ENCODE data around the gene SLC5A11. TPM values are rescaled to one million over a fixed set of nuclear protein-coding genes. Genes with fewer than 3 reads are reported as not detected.
"Not testable (repeated sequence)": the region's sequence is repeated elsewhere in the genome, so short reads cannot be mapped to it uniquely, and the experiment has no call there.

SLC5A11 gene
- total and polyA plus RNA-seq, 2 of the 13 experiments (the other 11 are each of a cell fraction or from before 2014, with no cell fraction given) = 1.2 to 3.3 TPM

- no peak for TF ChIP-seq ZNF503 (CRISPR knock-in tag; IDR thresholded peaks at IDR 0.05)
- no peak for TF ChIP-seq TFDP1 (CRISPR knock-in tag; IDR thresholded peaks at IDR 0.05; ENCODE audit: borderline replicate concordance)
- TF ChIP-seq NFRKB (IDR thresholded peaks at IDR 0.05) = no peak
- TF ChIP-seq STAT5B (CRISPR knock-in tag; IDR thresholded peaks at IDR 0.05) = no peak
- no peak for TF ChIP-seq ZNF253 (CRISPR knock-in tag; IDR thresholded peaks at IDR 0.05; ENCODE audit: borderline replicate concordance)
- TF ChIP-seq CTCF (CRISPR knock-in tag; IDR thresholded peaks at IDR 0.05) = no peak
- no peak for TF ChIP-seq ZNF281 (CRISPR knock-in tag; IDR thresholded peaks at IDR 0.05; ENCODE audit: borderline replicate concordance)
Measured at GRCh38 chr16:24855678-24856077, 9.9 kb downstream of the SLC5A11 start (continued).

- H3K4me2 ChIP-seq (ENCODE audit: low read depth, low read length); CTCF ChIA-PET (ENCODE audit: low intra/inter-chr PET ratio, low total read pairs); H3K27ac ChIP-seq (ENCODE audit: extremely low read length, insufficient read depth, low read length); ATAC-seq; H3K36me3 ChIP-seq (replicated peaks in 1 of 2; ENCODE audit: control insufficient read depth in 1 of 2, insufficient read depth in 2 of 2, low read length in 2 of 2); POLR2A ChIA-PET; H3K9ac ChIP-seq (ENCODE audit: insufficient read depth, low read depth, low read length); H3K79me2 ChIP-seq (ENCODE audit: insufficient read depth, low read length); FAIRE-seq; H3K4me3 ChIP-seq (replicated peaks in 1 of 3; ENCODE audit: insufficient read depth in 1 of 3, low read depth in 2 of 3, low read length in 3 of 3); H3K9me3 ChIP-seq (ENCODE audit: low read length); H3K27me3 ChIP-seq (ENCODE audit: control insufficient read depth in 1 of 2, insufficient read depth in 2 of 2, low read length in 2 of 2); intact Hi-C loops (cut with micrococcal nuclease; ENCODE audit: unreplicated experiment); DNase-seq (ENCODE audit: low spot score); H2AFZ ChIP-seq (ENCODE audit: low read length); H4K20me1 ChIP-seq (ENCODE audit: insufficient read depth, low read length); in situ Hi-C loops (cut with HindIII; ENCODE audit: extremely low pct_ligation_motif_present, low pct_unique_long_range_greater_than_20kb); BruUV-seq (replicated peaks): not testable (repeated sequence)
- 59% methylated on average over 8 of the region's 8 CpGs for WGBS (ENCODE audit: low lambda C conversion rate)
- H3K4me1 ChIP-seq (ENCODE audit: insufficient read depth, low read length) = peaks cover 29% of the 10 kb centered on the region
Measured at GRCh38 chr16:24856871-24857270, 11.1 kb downstream of the SLC5A11 start.

All from HepG2 (cell line).